Aorta (tissue), 5 donors: ENCODE measurements around the gene ARL15. TPM values are rescaled to one million over a fixed set of nuclear protein-coding genes. Genes with fewer than 3 reads are reported as not detected.
"Not testable (repeated sequence)": the region's sequence is repeated elsewhere in the genome, so short reads cannot be mapped to it uniquely, and the experiment has no call there.

ENCODE experiments used
- ATAC-seq: fragments of 200-7000 bp; cut with Tn5 transposase; one replicate; pipeline ENCODE4 v1.9.1; 2022; ENCODE audit warnings: moderate library complexity; ENCODE audit not compliant: low FRiP score
- DNase-seq, 2 donors: peaks; one replicate each; pipeline ENCODE4 v3.0.0-alpha.2; 2020
- H3K27ac ChIP-seq, 2 donors: one replicate each; pipeline ENCODE4 v1.5.1; 2013; ENCODE audit warnings: low read length in 2 of 2, mild to moderate bottlenecking in 2 of 2, moderate library complexity in 2 of 2, control low read depth in 1 of 2, inconsistent platforms in 1 of 2, low read depth in 1 of 2
- H3K27me3 ChIP-seq, 2 donors: one replicate each; pipeline ENCODE4 v1.6.1; 2013; ENCODE audit warnings: control low read depth in 1 of 2, low read length in 1 of 2, mild to moderate bottlenecking in 1 of 2, moderate library complexity in 1 of 2; ENCODE audit not compliant: insufficient read depth in 2 of 2, control insufficient read depth in 1 of 2
- H3K36me3 ChIP-seq, 2 donors: one replicate each; pipeline ENCODE4 v1.6.1; 2013; ENCODE audit warnings: control low read depth in 1 of 2, low read length in 1 of 2, mild to moderate bottlenecking in 1 of 2; ENCODE audit not compliant: insufficient read depth in 2 of 2, control insufficient read depth in 1 of 2
- H3K4me1 ChIP-seq, 2 donors: one replicate each; pipeline ENCODE4 v1.6.1; 2013; ENCODE audit warnings: low read length in 2 of 2, control low read depth in 1 of 2, mild to moderate bottlenecking in 1 of 2, moderate library complexity in 1 of 2; ENCODE audit not compliant: insufficient read depth in 2 of 2, control insufficient read depth in 1 of 2
- H3K4me3 ChIP-seq, 2 donors: one replicate each; pipeline ENCODE4 v1.5.1; 2013; ENCODE audit warnings: low read length in 2 of 2, control low read depth in 1 of 2, mild to moderate bottlenecking in 1 of 2
- H3K9me3 ChIP-seq: one replicate; pipeline ENCODE4 v1.6.1; 2013; ENCODE audit warnings: mild to moderate bottlenecking, low read length; ENCODE audit not compliant: control insufficient read depth
- WGBS, 2 donors: extraction: QIAGEN DNeasy Blood & Tissue Kit; methylation state at CpG; one replicate each; pipeline ENCODE4 v1.1.7; 2013; 5-methylcytosine and 5-hydroxymethylcytosine counted together
- intact Hi-C, 2 donors: fragments of 100-400 bp; cut with DNase I; formaldehyde crosslinking; loops; one replicate each; pipeline versions ENCODE4 v1.14.2 to v1.15.0; 2022
- polyA plus RNA-seq, 2 donors: library from polyadenylated mRNA; stranded (reverse); fragments of 200-250 nt; gene quantifications; one replicate each; pipeline ENCODE4 v1.2.3, GENCODE V29; 2013
- total RNA-seq, 2 donors: library from RNA; stranded (reverse); fragmentation: NEBNext Ultra II Directional; extraction: Animal tissue kit (Norgen Biotek cat#: 25700); gene quantifications; one replicate each; pipeline ENCODE4 v1.2.1, GENCODE V29; 2021
- donor health status: healthy with polysubstance abuse.
- donor health status: Bipolar disorder and iron deficiency.
- donor health status: DM: no; HTN: no; CAD: no.
- donor health status: DM: no; HTN: no; CAD: no.
- donor health status: DM: yes; HTN: yes; CAD: no.

ARL15 gene
- total and polyA plus RNA-seq, 4 donors: 7.4 to 44.7 (median 19.8) TPM

DNA sequence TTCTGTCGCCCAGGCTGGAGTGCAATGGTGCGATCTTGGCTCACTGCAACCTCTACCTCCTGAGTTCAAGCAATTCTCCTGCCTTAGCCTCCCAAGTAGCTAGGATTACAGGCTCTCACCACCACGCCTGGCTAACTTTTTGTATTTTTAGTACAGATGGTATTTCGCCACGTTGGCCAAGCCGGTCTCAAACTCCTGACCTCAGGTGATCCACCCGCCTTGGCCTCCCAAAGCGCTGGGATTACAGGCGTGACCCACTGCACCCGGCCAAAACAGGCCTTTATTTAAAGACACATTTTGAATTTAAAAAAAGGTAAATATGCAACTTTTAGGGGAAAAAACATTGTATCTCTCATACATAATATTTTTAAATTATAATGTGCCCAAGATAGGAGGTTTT is 266.1 kb downstream of the ARL15 start:
- 97 to 98% methylated on average over 10 of the region's 10 CpGs for WGBS, 2 donors
- H3K36me3 ChIP-seq, H3K9me3 ChIP-seq, H3K4me3 ChIP-seq, intact Hi-C loops, H3K27ac ChIP-seq, ATAC-seq, H3K4me1 ChIP-seq, DNase-seq, H3K27me3 ChIP-seq: not testable (repeated sequence)

DNA sequence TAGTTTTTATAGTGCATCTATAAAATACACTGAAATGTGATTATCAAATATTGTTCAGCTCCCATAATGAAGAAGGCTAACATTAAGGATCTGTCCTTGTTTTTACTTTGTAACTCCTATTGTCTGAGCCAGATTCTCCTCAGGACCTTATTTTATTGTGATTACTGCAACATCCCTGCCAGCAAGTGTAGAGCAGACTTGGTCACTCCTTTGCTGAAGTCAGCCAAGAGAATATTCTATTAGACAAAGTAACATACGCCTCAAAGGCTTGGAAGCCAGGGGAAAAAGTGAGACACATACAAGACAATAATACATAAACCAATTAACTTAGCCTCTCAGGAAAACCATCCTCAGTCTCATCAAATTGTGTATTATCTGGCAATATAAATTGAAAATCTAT is 269.6 kb downstream of the ARL15 start:
- WGBS, 2 donors: 37 to 39% methylated on average over 1 of the region's 1 CpG

DNA sequence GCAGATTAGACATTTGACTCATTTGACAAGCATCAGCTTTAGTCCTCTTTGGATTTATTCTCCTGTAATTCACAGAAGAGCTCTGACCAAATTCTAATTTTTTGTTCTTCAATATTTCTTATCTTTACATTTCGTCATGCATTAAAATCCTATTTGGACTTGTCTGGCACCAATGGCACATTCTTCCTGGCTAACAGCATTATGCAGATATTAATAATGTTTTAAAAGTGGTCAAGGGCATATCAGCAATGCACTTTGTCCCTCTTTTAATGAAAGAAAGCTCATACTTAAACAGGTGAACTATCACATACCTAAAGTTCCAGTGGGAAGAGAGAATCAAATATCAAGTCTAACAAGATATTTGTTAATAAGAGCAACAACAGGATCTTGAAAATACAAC is 270.4 kb downstream of the ARL15 start:
- no peaks in the 10 kb centered on the region for H3K27me3 ChIP-seq
- H3K9me3 ChIP-seq: no peaks in the 10 kb centered on the region
- no peaks in the 10 kb centered on the region for H3K36me3 ChIP-seq
- no peak overlapping the region for H3K27ac ChIP-seq
- intact Hi-C loops: no loop called here
- no peak for DNase-seq
- no peaks in the 10 kb centered on the region for H3K4me1 ChIP-seq
- WGBS, 2 donors: 55 to 56% methylated on average over 1 of the region's 1 CpG
- no peak for ATAC-seq
- no peak overlapping the region for H3K4me3 ChIP-seq

More for the DNA sequence above, 269.6 kb downstream of the ARL15 start:
- ATAC-seq: no peak
- H3K4me1 ChIP-seq: no peaks in the 10 kb centered on the region
- H3K27me3 ChIP-seq: no peaks in the 10 kb centered on the region
- H3K36me3 ChIP-seq: no peaks in the 10 kb centered on the region
- no peak overlapping the region for H3K27ac ChIP-seq
- no peak for DNase-seq
- intact Hi-C loops: no loop called here
- no peaks in the 10 kb centered on the region for H3K9me3 ChIP-seq
- no peak overlapping the region for H3K4me3 ChIP-seq

DNA sequence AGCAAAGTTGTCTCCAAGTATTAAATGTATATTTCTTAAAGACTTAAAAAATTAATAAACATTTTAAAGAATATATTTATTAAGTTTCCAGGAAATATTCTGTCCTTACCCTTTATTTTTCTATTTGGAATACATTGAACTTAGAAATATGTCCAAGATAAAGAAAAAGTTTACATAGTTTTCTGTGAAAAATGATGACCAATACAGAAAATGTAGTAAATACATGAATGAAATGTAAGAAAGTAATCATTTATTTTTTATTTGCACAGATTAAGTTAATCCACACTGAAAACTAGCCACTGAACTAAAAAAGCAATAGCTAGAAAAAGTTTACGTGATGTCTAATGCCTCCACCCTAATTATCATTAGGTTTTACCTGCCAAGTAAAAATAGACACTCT is 273.2 kb downstream of the ARL15 start:
- 95% methylated on average over 1 of the region's 1 CpG for WGBS, 2 donors
- Histone ChIP-seq H3K4me3 (no peak overlapping the region), H3K36me3 (no peaks in the 10 kb centered on the region), H3K27me3 (no peaks in the 10 kb centered on the region), H3K4me1 (no peaks in the 10 kb centered on the region), H3K9me3 (no peaks in the 10 kb centered on the region), H3K27ac (no peak overlapping the region)
- ATAC-seq (no peak), DNase-seq (no peak)
- intact Hi-C loops: no loop called here

DNA sequence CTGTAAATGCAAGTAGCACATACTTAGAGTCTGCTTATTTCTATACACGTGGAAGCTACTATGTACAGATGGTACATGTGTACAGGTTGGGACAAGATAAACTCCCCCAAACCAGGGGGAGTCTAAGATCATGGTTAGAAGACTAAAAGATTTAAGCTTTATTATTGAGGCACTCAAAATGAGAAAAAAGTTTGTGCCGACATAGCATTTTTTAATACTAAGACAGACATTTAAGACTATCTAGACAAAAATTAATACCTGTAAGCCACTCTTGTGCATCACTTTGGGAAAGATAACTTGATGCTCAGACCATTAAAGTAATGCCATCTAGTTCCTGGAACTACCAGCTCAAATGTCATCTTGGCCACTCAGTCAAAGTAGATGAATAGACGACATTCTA is 279.4 kb downstream of the ARL15 start:
- WGBS, 2 donors: 94 to 95% methylated on average over 3 of the region's 3 CpGs

DNA sequence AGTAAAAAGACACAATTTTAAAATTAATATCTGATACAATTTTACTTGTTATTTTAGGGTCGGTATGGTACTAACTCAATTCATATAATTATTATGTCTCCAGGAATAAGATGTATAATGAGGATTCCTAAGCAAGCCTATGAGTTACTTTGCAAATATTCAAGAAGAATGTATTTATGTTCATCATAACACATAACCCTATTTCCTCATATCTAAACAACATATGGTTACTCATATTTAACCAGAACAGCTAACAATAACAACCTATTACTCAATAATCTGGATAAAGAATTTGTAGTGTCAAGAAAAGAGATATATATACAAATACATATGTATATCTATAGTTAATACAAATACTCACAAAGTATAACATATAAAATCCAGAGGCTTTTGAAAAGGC is 285.9 kb downstream of the ARL15 start:
- DNase-seq: no peak
- no peak for ATAC-seq
- Histone ChIP-seq H3K36me3 (no peaks in the 10 kb centered on the region), H3K4me1 (no peaks in the 10 kb centered on the region), H3K4me3 (no peak overlapping the region), H3K9me3 (no peaks in the 10 kb centered on the region), H3K27me3 (no peaks in the 10 kb centered on the region), H3K27ac (no peak overlapping the region)
- 88 to 91% methylated on average over 1 of the region's 1 CpG for WGBS, 2 donors
- intact Hi-C loops: no loop called here

More for the DNA sequence above, 279.4 kb downstream of the ARL15 start:
- no peak overlapping the region for H3K27ac ChIP-seq
- ATAC-seq (no peak), DNase-seq (no peak)
- intact Hi-C loops: no loop called here
- no peaks in the 10 kb centered on the region for H3K9me3 ChIP-seq
- H3K27me3 ChIP-seq: no peaks in the 10 kb centered on the region
- no peaks in the 10 kb centered on the region for H3K4me1 ChIP-seq
- no peaks in the 10 kb centered on the region for H3K36me3 ChIP-seq
- H3K4me3 ChIP-seq: no peak overlapping the region

DNA sequence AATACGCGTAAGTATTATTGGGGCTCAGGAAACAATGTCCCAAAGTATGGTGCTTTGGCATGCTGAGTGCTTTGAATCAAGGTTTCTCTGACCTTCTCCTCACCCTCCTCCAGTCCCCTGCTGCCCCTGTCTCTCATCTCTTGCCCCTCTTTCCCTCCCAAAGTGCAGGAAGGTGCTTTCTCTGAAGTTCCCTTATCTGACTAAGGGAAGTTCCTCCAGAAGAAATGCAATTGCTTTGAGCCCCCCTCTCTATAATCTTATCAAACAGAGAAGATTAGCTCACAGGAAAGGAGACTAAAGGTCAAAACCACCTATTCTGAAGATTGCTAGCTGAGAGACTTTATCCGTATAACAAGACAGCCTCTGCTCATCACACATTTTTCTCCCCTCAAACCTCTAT is 288.1 kb downstream of the ARL15 start:
- Histone ChIP-seq H3K36me3 (no peaks in the 10 kb centered on the region), H3K9me3 (no peaks in the 10 kb centered on the region), H3K27me3 (no peaks in the 10 kb centered on the region), H3K27ac (no peak overlapping the region), H3K4me1 (no peaks in the 10 kb centered on the region), H3K4me3 (no peak overlapping the region)
- ATAC-seq (no peak), DNase-seq (no peak)
- intact Hi-C loops: no loop called here
- WGBS, 2 donors: 90 to 92% methylated on average over 3 of the region's 3 CpGs

DNA sequence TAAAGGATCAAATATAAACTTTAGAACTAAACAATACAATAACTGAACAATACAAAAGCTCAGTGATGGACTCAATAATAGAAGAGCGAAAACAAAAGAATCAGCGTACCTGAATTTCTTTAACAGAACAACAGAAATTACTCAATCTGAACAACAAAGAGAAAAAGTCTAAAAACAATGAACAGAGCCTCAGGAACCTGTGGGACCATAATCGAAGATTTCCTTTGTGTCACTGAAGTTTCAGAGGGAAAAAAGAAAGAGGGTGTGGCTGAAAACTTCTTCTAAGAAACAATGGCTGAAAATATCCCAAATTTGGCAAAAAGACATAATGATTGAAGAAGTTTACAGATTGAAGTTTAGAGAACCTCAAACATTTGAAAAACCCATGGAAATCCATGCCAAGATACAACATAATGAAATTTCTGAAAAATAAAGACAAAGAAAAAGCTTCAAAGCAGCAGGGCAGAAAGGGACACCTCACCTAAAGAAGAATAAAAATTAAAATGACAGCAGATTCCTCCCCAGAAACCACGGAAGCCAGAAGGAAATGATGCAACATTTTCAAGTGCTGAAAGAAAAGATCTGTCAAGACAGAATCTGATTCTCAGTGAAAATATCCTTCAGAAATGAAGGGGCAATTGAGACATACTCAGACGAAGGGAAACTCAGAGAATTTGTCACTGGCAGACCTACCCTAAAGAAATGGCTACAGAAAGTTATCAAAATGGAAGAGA is 288.8 kb downstream of the ARL15 start:
- no peak overlapping the region for H3K4me3 ChIP-seq
- WGBS, 2 donors: 69 to 80% methylated on average over 5 of the region's 5 CpGs
- no peaks in the 10 kb centered on the region for H3K27me3 ChIP-seq
- DNase-seq (no peak), ATAC-seq (no peak)
- no peaks in the 10 kb centered on the region for H3K9me3 ChIP-seq
- no peaks in the 10 kb centered on the region for H3K4me1 ChIP-seq
- H3K36me3 ChIP-seq: no peaks in the 10 kb centered on the region
- H3K27ac ChIP-seq: no peak overlapping the region
- intact Hi-C loops: no loop called here

DNA sequence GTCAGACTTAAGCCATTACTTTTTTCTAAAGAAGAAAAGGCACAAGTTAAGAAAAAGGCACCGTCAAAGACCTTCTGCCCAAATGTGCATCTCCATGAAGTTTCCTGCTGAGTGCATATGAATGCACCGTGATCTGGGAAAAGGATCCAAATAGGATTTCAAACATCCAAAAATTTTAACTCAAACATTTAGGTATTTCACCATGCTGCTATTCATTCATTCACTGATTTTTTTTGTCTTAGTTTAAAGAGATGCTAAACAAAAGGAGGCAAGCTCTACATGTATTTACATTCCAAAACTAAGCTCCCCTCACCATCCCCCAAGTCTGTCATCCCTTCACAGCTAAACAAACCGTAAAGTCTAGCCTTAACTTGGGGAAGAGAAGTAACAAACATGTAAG is 291.9 kb downstream of the ARL15 start:
- DNase-seq: no peak
- H3K9me3 ChIP-seq: no peaks in the 10 kb centered on the region
- no peaks in the 10 kb centered on the region for H3K27me3 ChIP-seq
- 80 to 90% methylated on average over 3 of the region's 3 CpGs for WGBS, 2 donors
- ATAC-seq: no peak
- H3K36me3 ChIP-seq: no peaks in the 10 kb centered on the region
- H3K4me3 ChIP-seq: no peak overlapping the region
- H3K4me1 ChIP-seq: no peaks in the 10 kb centered on the region
- no peak overlapping the region for H3K27ac ChIP-seq
- intact Hi-C loops: no loop called here
